Stimulated activated CD4-positive, alpha-beta T cell treated with anti-CD3 and anti-CD28 coated beads, Interleukin-12 subunit alpha, Interleukin-12 subunit beta, amount 100 ng/mL, for 24 hours (primary cell): ENCODE data around the gene ILDR1.
"Not testable (repeated sequence)": the region's sequence is repeated elsewhere in the genome, so short reads cannot be mapped to it uniquely, and the experiment has no call there.

ENCODE experiments used
- DNase-seq, 2 experiments: peaks; one replicate each; pipeline ENCODE4 v3.0.0-alpha.2; 2020; ENCODE audit warnings: low read depth in 2 of 2

ILDR1 gene

DNA sequence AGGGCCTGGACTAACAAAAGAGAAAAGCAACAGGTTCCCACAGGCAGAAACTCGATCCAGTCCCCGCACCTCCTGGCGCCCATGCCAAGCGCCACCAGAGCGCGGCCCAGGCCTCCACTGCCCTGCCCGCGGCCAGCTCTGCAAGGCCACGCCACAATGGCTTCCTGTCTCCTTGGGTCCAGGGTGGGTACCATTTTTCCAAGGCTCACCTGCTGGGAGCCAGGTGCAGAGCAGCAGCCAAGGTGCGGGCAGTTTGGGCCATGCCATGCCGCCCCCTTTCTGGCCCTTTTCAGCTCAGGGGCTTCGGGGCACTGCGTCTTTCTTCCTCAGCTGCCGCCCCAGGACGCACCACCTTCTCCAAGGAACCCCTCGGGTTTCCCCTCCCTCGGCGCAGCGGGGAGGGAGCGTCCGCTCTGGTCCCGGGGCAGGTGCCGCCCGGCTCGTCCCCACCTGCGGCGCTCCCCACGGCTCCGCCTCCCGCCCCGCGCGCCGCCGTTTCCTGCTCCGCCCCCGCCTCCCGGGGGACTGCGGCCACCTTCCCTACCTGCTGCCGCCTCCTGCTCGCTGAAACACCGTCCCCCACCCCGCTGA, at the start of gene ILDR1:
TSS of gene ILDR1 (minus strand) at position 437 of the 591 bp plus-strand sequence. CDS start at position 267, 170 bp downstream.
- DNase-seq: no peak

DNA sequence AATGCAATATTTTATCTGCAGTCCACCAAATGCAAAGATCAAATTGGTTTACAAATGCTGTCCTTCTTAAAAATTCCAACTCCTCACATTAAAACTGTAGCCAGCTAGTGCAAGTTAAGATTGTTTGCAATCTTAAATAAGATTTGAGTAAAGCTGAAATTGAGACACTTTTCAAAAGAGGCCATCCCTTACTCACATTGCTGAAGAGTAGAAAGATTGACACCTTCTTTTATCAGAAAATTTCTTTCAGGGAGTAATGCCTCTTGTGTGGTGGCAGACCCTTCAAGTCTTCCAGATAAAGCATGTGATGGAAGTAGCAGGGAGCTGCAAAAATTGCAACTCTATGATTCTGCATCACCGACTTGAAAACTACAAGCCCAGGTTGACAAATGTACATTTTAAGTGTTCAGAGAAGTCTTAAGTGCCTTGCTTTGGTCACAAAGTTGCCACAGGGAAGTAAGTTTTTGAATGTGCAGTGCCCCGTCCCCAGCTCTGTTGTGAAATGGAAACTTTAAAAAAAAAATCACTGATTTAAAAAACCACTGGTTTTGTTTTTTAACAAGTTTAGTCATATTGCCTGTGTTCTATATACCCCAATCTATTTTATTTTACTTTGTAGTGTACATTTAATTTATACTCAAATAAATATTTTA, 45.7 kb upstream of the ILDR1 start:
- DNase-seq: no peak

- DNase-seq: no peak
Measured at GRCh38 chr3:122067214-122067550, 45.1 kb upstream of the ILDR1 start.

- no peak for DNase-seq
Measured at GRCh38 chr3:122066331-122067213, 44.5 kb upstream of the ILDR1 start.

DNA sequence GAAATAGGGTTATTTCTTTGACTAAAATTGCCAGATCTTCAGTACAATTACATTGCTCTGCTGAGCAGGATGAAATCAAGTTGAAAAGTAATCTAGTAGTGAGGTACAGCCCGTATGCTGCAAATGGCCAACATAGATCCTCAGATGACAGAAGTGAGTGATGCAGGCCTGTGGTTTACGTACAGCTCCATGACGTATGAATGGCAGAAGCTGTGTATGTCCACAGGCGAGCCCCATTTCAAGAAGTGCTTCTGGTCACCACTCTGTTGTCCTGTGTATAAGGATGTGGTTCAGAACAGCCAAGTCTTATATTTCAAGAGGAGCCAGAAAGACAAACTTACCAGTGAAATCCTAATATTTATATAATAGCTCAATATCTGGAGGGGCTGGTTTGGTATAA, 42.3 kb upstream of the ILDR1 start:
- no peak for DNase-seq

DNA sequence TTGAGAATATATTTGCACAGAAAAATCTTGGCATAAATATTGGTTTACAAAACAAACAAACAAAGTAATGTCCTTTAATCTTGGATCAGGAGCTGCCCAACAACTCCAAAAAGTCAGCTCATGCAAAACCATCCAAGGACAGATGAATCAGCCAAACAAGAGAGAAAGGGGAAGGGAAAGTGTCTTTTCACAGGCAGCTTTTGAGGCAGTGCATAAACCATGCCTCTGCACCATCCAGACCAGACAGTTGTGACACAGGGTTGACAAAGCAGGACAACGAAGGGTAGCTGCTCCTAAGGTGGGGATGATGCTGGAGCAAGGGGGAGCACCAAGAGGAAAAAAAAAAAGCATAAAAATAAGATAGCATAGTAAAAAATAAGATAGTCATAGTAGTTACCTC, 41.9 kb upstream of the ILDR1 start:
- no peak for DNase-seq

GRCh38 chr3:122060040-122060698, 38.1 kb upstream of the ILDR1 start:
- no peak for DNase-seq

- DNase-seq: no peak
Measured at GRCh38 chr3:122058294-122058693, 36.2 kb upstream of the ILDR1 start.

GRCh38 chr3:122057671-122058070, 35.6 kb upstream of the ILDR1 start:
- DNase-seq: no peak

DNA sequence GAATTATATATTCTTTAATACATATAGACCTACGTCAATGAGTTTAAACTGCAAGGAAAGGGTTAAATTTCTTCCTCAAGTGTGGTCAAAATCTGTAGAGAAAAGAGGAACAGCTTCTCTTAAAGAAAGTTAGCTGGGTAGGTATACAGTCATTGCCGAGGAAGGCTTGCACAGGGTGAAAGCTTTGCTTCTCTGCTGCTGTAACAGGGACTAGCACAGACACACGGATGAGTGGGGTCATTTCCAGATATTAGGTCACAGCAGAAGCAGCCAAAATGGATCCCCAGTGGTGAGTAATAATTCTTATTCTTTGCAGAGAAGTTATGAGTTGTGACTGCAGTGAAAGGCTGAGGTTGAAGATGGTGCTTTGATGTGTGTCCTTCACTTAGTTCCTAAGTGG, 33.2 kb upstream of the ILDR1 start, which contains the start of gene CD86:
TSS of gene CD86 (plus strand) at position 148 of the 400 bp plus-strand sequence. CDS start at position 276, 128 bp downstream.
- no peak for DNase-seq

DNA sequence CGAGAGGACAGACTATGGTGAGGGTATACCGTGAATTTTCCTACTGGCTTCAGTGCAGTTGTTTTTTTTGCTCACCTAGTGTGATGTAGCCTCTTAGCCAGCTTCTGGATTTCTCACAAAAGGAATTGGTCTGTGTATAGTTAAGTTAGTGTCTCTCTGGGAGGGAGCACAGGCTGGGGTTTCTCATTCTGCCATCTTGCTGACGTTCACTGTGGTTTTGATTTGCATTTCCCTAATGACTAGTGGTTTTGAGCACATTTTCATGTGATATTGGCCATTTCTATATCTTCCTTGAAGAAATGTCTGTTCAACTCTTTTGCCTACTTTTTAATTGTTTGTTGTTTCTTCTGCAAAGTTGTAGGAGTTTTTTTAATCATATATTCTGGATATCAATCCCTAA, 30.9 kb upstream of the ILDR1 start:
- DNase-seq: no peak

GRCh38 chr3:122047773-122048172, 25.7 kb upstream of the ILDR1 start:
- not testable (repeated sequence) for DNase-seq

- DNase-seq: not testable (repeated sequence)
Measured at GRCh38 chr3:122047296-122047695, 25.2 kb upstream of the ILDR1 start.

DNA sequence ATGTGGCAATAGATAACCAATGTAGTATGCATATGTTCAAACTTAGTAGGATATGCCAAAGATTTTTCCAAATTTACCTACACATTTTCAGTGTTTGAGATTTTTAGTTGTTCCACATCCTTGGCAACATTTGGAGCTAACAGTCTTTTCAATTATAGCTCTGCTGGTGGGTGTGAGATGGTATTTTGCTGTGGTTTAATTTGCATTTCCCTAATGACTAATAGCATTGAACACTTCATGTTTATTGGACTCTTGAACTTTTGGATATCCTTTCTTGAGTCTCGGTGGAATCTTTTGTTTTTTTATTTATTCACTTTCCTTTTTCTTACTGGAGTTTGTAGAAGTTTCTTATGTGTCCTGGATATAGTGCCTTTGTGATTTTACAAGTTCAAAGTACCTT, 11.0 kb upstream of the ILDR1 start:
- no peak for DNase-seq

DNA sequence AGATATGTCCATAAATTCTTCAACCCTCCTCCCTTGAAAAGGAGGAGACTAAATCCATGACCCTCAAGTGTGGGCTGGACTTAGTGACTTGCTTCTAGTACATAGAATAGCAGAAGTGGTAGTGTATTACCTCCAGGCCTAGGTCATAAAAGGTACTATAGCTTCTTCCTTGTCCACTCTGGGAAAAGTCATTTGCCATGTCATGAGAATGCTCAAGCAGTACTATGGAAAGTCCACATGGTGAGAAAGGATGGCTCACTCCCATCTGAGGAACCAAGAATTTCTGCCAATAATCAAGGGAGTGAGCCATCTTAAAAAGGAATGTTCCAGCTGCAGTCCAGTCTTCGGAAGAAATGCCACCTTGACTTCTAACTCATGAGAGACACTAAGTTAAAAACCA, 10.5 kb upstream of the ILDR1 start:
- DNase-seq: no peak

DNA sequence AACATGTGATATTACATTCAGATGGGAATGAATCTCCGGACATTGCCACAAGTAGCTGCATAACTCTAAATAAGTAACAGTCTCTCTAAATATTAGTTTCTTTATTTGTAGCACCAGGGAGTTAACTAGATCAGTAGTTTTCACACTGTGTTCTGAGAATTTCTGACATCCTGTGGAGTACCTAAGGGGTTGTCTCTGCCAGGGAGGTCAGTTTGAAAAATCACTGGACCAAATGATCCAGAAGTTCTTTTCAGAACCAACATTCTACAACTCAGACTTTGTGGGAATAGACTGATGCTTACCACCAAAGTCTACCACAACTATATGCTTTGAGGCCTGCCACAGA, 9.0 kb upstream of the ILDR1 start:
- DNase-seq: no peak

GRCh38 chr3:122030381-122031122, 8.5 kb upstream of the ILDR1 start:
- no peak for DNase-seq

GRCh38 chr3:122025296-122025695, 3.2 kb upstream of the ILDR1 start:
- no peak for DNase-seq

DNA sequence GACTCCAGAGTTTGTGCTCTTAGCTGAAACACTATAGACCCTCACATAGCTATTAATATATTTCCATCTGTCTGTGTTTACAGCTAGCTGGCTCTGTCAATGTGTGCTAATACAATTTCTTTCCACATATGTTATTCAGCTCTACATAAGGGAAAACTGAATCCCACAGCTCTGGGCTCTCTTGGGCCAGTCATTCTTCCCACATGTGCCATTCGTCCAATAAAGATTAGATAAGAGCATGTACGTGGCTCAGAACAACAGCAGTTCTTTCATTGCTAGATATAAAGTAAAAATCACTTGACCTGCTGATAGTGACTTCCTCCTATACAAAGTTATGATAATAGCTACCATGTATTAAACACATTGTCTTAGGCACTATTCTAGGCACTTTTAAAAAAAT, 2.8 kb upstream of the ILDR1 start:
- no peak for DNase-seq

DNA sequence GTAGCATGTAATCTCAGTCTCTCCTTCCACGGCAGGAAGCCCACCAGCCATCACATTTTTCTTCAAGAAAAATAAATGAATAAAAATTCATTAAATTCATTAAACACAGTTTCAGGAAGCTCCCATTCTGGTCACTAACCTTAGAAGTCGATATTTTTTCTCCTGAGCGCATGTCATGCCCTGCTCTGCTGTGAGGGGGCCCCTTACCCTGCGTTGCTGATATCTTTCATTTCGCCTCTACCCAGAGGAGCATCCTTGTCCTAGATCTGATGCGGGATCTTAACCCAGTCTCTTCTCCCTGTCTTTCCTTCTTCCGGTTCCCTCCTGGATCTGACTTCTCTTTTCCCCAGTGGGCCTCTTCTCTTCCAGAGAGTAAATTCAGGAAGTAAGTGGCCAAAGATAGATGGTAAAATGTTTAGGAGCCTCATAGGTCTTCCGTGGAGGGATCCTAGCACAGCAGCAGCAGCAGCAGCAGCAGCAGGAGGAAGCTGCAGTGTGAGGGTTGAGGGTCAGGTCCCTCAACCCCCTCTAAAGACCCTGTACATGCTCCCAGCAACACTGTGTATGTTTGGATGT, 1.4 kb upstream of the ILDR1 start:
- no peak for DNase-seq

- DNase-seq: no peak
Measured at GRCh38 chr3:122021037-122021436, 1.0 kb downstream of the ILDR1 start.
